Hepatocyte (in vitro differentiated cells): ENCODE measurements around the gene MOB3B. TPM values are rescaled to one million over a fixed set of nuclear protein-coding genes. Genes with fewer than 3 reads are reported as not detected.

Source experiments
- DNase-seq: peaks from one replicate; pipeline ENCODE4 v3.0.0-alpha.2; 2016; ENCODE audit warnings: low spot score
- H2AFZ ChIP-seq: fragments of 200-600 bp; sonication (generic); 2 replicates; pipeline ENCODE4 v1.6.0; 2016; ENCODE audit warnings: antibody characterized with exemption, mild to moderate bottlenecking
- H3K27ac ChIP-seq: fragments of 200-600 bp; sonication (generic); 2 replicates; pipeline ENCODE4 v1.5.1; 2016; ENCODE audit warnings: mild to moderate bottlenecking
- H3K27me3 ChIP-seq: fragments of 200-600 bp; sonication (generic); 2 replicates; pipeline ENCODE4 v1.6.1; 2016
- H3K36me3 ChIP-seq: fragments of 200-600 bp; sonication (generic); replicated peaks from 2 replicates; pipeline ENCODE4 v1.5.1; 2016; ENCODE audit warnings: low read depth; ENCODE audit not compliant: insufficient read depth
- H3K4me1 ChIP-seq: fragments of 200-600 bp; sonication (generic); 2 replicates; pipeline ENCODE4 v1.5.1; 2016; ENCODE audit warnings: mild to moderate bottlenecking, moderate library complexity; ENCODE audit not compliant: insufficient read depth
- H3K4me2 ChIP-seq: fragments of 200-600 bp; sonication (generic); 2 replicates; pipeline ENCODE4 v1.6.0; 2016
- H3K4me3 ChIP-seq: fragments of 200-600 bp; sonication (generic); 2 replicates; pipeline ENCODE4 v1.5.1; 2016; ENCODE audit warnings: mild to moderate bottlenecking
- H3K79me2 ChIP-seq: fragments of 200-600 bp; sonication (generic); 2 replicates; pipeline ENCODE4 v1.6.0; 2017; ENCODE audit warnings: mild to moderate bottlenecking
- H3K9me2 ChIP-seq: fragments of 200-600 bp; sonication (generic); replicated peaks from 2 replicates; pipeline ENCODE4 v1.6.0; 2017; ENCODE audit warnings: mild to moderate bottlenecking; ENCODE audit not compliant: insufficient read depth
- H3K9me3 ChIP-seq: fragments of 200-600 bp; sonication (generic); 2 replicates; pipeline ENCODE4 v1.5.1; 2016; ENCODE audit warnings: low read depth, mild to moderate bottlenecking
- H4K20me1 ChIP-seq: fragments of 200-600 bp; sonication (generic); 2 replicates; pipeline ENCODE4 v1.6.0; 2016; ENCODE audit warnings: mild to moderate bottlenecking; ENCODE audit not compliant: insufficient read depth, poor library complexity, severe bottlenecking
- CTCF ChIP-seq: fragments of 200-600 bp; sonication (generic); IDR thresholded peaks from 2 replicates; pipeline ENCODE4 v1.5.1; 2016; ENCODE audit warnings: antibody characterized with exemption, mild to moderate bottlenecking; ENCODE audit not compliant: poor library complexity
- EZH2 ChIP-seq: fragments of 200-600 bp; sonication (generic); IDR thresholded peaks from 2 replicates; pipeline ENCODE4 v1.6.1; 2016; ENCODE audit warnings: antibody characterized with exemption, mild to moderate bottlenecking, borderline replicate concordance
- EZH2phosphoT487 ChIP-seq: fragments of 200-600 bp; sonication (generic); IDR thresholded peaks from one replicate; pipeline ENCODE4 v1.6.1; 2018; ENCODE audit warnings: antibody characterized with exemption, mild to moderate bottlenecking, low read depth, moderate library complexity; ENCODE audit not compliant: unreplicated experiment, severe bottlenecking
- WGBS: methylation state at CpG from one replicate; pipeline ENCODE4 v1.1.6; 2016; ENCODE audit warnings: low lambda C conversion rate; ENCODE audit errors: missing lambda C conversion rate; 5-methylcytosine and 5-hydroxymethylcytosine counted together
- polyA plus RNA-seq: library from polyadenylated mRNA; unstranded; fragments of >200 nt; fragmentation: Nextera tagmentation; extraction: Ambion mirVana; gene quantifications from 2 replicates; pipeline ENCODE4 v1.2.1, GENCODE V29; 2016
- total RNA-seq: library from RNA; depleted of rRNA; stranded (reverse); fragments of >200 nt; gene quantifications from 2 replicates; pipeline ENCODE4 v1.2.3, GENCODE V29; 2014

The MOB3B gene
- total and polyA plus RNA-seq, 2 experiments from 2014 or later = 13.3 to 13.5 TPM

GRCh38 chr9:27534658-27535209, 5.1 kb upstream of the MOB3B start:
- peaks cover 4% of the 10 kb centered on the region for H3K79me2 ChIP-seq
- H3K27ac ChIP-seq = no peak overlapping the region
- H3K4me3 ChIP-seq = no peak overlapping the region
- H2AFZ ChIP-seq = no peak overlapping the region
- WGBS = 89% methylated on average over 3 of the region's 3 CpGs
- no peaks in the 10 kb centered on the region for H4K20me1 ChIP-seq
- DNase-seq = no peak
- H3K4me1 ChIP-seq = peaks cover 9% of the 10 kb centered on the region
- H3K9me2 ChIP-seq = no peaks in the 10 kb centered on the region
- H3K27me3 ChIP-seq = no peaks in the 10 kb centered on the region
- TF ChIP-seq EZH2phosphoT487 (no peak), CTCF (no peak), EZH2 (no peak)
- H3K36me3 ChIP-seq = no peaks in the 10 kb centered on the region
- H3K4me2 ChIP-seq = no peak overlapping the region
- no peaks in the 10 kb centered on the region for H3K9me3 ChIP-seq

- 81% methylated on average over 4 of the region's 4 CpGs for WGBS
- Histone ChIP-seq H3K4me2 (no peak overlapping the region), H3K4me1 (peaks cover 3% of the 10 kb centered on the region), H3K9me2 (no peaks in the 10 kb centered on the region), H3K9me3 (no peaks in the 10 kb centered on the region), H3K27me3 (no peaks in the 10 kb centered on the region), H3K79me2 (peaks cover 4% of the 10 kb centered on the region), H4K20me1 (no peaks in the 10 kb centered on the region), H3K4me3 (no peak overlapping the region), H3K36me3 (no peaks in the 10 kb centered on the region), H3K27ac (no peak overlapping the region), H2AFZ (no peak overlapping the region)
- TF ChIP-seq EZH2 (no peak), EZH2phosphoT487 (no peak), CTCF (no peak)
- DNase-seq = no peak
Measured at GRCh38 chr9:27534131-27534530, 4.5 kb upstream of the MOB3B start.

GRCh38 chr9:27533311-27533710, 3.7 kb upstream of the MOB3B start:
- H4K20me1 ChIP-seq = no peaks in the 10 kb centered on the region
- H3K27me3 ChIP-seq = no peaks in the 10 kb centered on the region
- WGBS = 76% methylated on average over 1 of the region's 1 CpG
- no peaks in the 10 kb centered on the region for H3K9me3 ChIP-seq
- no peak overlapping the region for H3K4me3 ChIP-seq
- H3K79me2 ChIP-seq = peaks cover 4% of the 10 kb centered on the region
- H3K4me1 ChIP-seq = no peaks in the 10 kb centered on the region
- DNase-seq = no peak
- H2AFZ ChIP-seq = no peak overlapping the region
- H3K27ac ChIP-seq = no peak overlapping the region
- no peaks in the 10 kb centered on the region for H3K9me2 ChIP-seq
- H3K36me3 ChIP-seq = no peaks in the 10 kb centered on the region
- H3K4me2 ChIP-seq = no peak overlapping the region
- TF ChIP-seq EZH2phosphoT487 (no peak), CTCF (no peak), EZH2 (no peak)

GRCh38 chr9:27532046-27532445, 2.4 kb upstream of the MOB3B start:
- TF ChIP-seq CTCF (no peak), EZH2 (no peak), EZH2phosphoT487 (no peak)
- no peak overlapping the region for H3K4me2 ChIP-seq
- peaks cover 8% of the 10 kb centered on the region for H3K4me1 ChIP-seq
- no peak overlapping the region for H3K27ac ChIP-seq
- H3K27me3 ChIP-seq = no peaks in the 10 kb centered on the region
- no peaks in the 10 kb centered on the region for H3K36me3 ChIP-seq
- peaks cover 13% of the 10 kb centered on the region for H3K79me2 ChIP-seq
- no peaks in the 10 kb centered on the region for H3K9me3 ChIP-seq
- H3K9me2 ChIP-seq = no peaks in the 10 kb centered on the region
- no peaks in the 10 kb centered on the region for H4K20me1 ChIP-seq
- H3K4me3 ChIP-seq = no peak overlapping the region
- WGBS = 64% methylated on average over 1 of the region's 1 CpG
- no peak overlapping the region for H2AFZ ChIP-seq
- DNase-seq = no peak
